ENCODE data around the gene DTNB. TPM values are rescaled to one million over a fixed set of nuclear protein-coding genes. Genes with fewer than 3 reads are reported as not detected.

The DTNB gene
- total RNA-seq, 4 donors from 2014 or later: 3.0 to 7.5 (median 4.3) TPM

- Histone ChIP-seq H3K27ac (replicated peaks in 1 of 4) (peak overlapping the region in 1 of 4 donors; percentile 86), H3K4me3 (no peak overlapping the region), H3K9me3 (no peaks in the 10 kb centered on the region), H3K27me3 (no peaks in the 10 kb centered on the region), H3K4me1 (peaks cover 29 to 43% (median 41%) of the 10 kb centered on the region in 4 donors), H3K36me3 (no peaks in the 10 kb centered on the region)
- DNase-seq (ENCODE audit: extremely low spot score): no peak
- TF ChIP-seq POLR2AphosphoS5 (IDR thresholded peaks at IDR 0.05): no peak
- no peak for TF ChIP-seq POLR2A (IDR thresholded peaks at IDR 0.05; ENCODE audit: low read depth)
- TF ChIP-seq, protein P1, sequence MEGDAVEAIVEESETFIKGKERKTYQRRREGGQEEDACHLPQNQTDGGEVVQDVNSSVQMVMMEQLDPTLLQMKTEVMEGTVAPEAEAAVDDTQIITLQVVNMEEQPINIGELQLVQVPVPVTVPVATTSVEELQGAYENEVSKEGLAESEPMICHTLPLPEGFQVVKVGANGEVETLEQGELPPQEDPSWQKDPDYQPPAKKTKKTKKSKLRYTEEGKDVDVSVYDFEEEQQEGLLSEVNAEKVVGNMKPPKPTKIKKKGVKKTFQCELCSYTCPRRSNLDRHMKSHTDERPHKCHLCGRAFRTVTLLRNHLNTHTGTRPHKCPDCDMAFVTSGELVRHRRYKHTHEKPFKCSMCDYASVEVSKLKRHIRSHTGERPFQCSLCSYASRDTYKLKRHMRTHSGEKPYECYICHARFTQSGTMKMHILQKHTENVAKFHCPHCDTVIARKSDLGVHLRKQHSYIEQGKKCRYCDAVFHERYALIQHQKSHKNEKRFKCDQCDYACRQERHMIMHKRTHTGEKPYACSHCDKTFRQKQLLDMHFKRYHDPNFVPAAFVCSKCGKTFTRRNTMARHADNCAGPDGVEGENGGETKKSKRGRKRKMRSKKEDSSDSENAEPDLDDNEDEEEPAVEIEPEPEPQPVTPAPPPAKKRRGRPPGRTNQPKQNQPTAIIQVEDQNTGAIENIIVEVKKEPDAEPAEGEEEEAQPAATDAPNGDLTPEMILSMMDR (IDR thresholded peaks at IDR 0.05): no peak
- TF ChIP-seq EP300 (IDR thresholded peaks at IDR 0.05): no peak
- intact Hi-C loops (cut with DNase I): loop anchor here (2.0 kb wide), 1 partner anchor 33 kb away; no protein-coding TSS in a partner anchor
- WGBS: 89% methylated on average over 21 of the region's 21 CpGs
These were observed 330.1 kb downstream of the DTNB start for GRCh38 chr2:25343187-25343825.

DNA sequence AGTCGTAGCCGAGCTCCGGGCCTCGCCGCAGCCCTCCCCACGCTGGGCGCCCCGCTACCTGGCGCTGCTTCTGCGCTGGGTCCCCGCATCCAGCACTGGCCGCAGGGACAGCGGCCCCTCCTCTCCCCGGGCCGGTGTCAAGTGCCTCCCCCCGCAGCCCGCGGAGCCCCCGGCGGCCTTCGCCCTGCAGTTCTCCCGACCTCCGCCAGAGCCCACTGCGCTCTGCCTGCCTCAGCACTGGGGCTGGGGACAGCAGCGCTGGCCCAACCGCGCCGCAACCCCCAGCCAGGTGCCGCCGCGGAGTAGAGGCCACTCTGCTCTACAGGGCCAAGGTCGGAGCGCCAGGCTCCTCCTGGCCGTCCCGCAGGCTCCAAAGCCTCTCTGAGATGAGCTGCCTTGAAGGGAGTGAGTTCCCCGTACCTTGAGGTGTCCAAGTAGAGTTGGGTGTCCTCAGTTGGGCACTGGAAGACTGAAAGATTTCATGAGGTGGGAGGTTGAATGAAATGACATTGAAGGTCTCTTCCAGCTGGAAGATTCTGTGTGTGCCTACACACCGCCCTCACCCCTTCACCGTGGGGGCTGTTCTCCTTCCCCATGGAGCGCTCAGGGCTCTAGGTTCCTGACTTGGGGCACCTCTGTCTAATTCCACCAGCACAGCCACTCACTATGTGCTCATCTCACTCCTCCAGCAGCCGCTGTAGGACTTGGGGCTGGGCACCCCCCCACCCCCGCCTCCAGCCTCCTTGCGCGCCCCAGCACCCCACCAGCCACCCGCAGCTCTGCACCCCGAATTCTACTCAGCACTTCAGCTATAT, 330.8 kb downstream of the DTNB start:
- H3K27me3 ChIP-seq: no peaks in the 10 kb centered on the region
- intact Hi-C loops (cut with DNase I): loop anchor here (2.0 kb wide), 1 partner anchor 34 kb away; no protein-coding TSS in a partner anchor
- no peak for DNase-seq (ENCODE audit: extremely low spot score)
- H3K4me3 ChIP-seq: peak overlapping the region; percentile 80 to 95 (median 82)
- peak overlapping the region; percentile 86 to 89 (median 88) for H3K27ac ChIP-seq (replicated peaks in 1 of 4)
- TF ChIP-seq POLR2A (IDR thresholded peaks at IDR 0.05; ENCODE audit: low read depth): no peak
- TF ChIP-seq, protein P1 (IDR thresholded peaks at IDR 0.05): peak in 2 of 3 experiments; percentile 97 to 98
- TF ChIP-seq POLR2AphosphoS5 (IDR thresholded peaks at IDR 0.05): peak; percentile 63 to 72
- H3K4me1 ChIP-seq: peaks cover 31 to 43% (median 41%) of the 10 kb centered on the region in 4 donors
- WGBS: 74% methylated on average over 7 of the region's 45 CpGs
- H3K9me3 ChIP-seq: no peaks in the 10 kb centered on the region
- H3K36me3 ChIP-seq: no peaks in the 10 kb centered on the region

GRCh38 chr2:25341753-25342371, 331.5 kb downstream of the DTNB start, which contains the start of gene DNMT3A:
TSS of gene DNMT3A (minus strand) at chr2:25341925. CDS start at chr2:25313984, 27,941 bp downstream.
- intact Hi-C loops (cut with DNase I): loop anchor here (2.0 kb wide), 2 partner anchors 35 to 63 kb away; no protein-coding TSS in a partner anchor
- TF ChIP-seq, protein P1 (IDR thresholded peaks at IDR 0.05): no peak
- no peak for TF ChIP-seq POLR2A (IDR thresholded peaks at IDR 0.05; ENCODE audit: low read depth)
- no peak for TF ChIP-seq POLR2AphosphoS5 (IDR thresholded peaks at IDR 0.05)
- TF ChIP-seq EP300 (IDR thresholded peaks at IDR 0.05): no peak
- Histone ChIP-seq H3K4me3 (peak within 1 kb of the TSS; percentile 80 to 95 (median 82)), H3K4me1 (peaks cover 36 to 45% (median 44%) of the 10 kb centered on the region in 4 donors), H3K36me3 (no peaks in the 10 kb centered on the region), H3K27me3 (no peaks in the 10 kb centered on the region), H3K27ac (replicated peaks in 1 of 4) (peak within 1 kb of the TSS; percentile 87 to 90 (median 88)), H3K9me3 (no peaks in the 10 kb centered on the region)
- no peak for DNase-seq (ENCODE audit: extremely low spot score)
- WGBS: no CpG with 5 or more reads among the region's 100 CpGs

GRCh38 chr2:25341011-25341727, 332.2 kb downstream of the DTNB start:
- intact Hi-C loops (cut with DNase I): loop anchor here (2.0 kb wide), 1 partner anchor 62 kb away; no protein-coding TSS in a partner anchor
- Histone ChIP-seq H3K27ac (replicated peaks in 1 of 4) (peak overlapping the region; percentile 86 to 90 (median 88)), H3K9me3 (no peaks in the 10 kb centered on the region), H3K36me3 (no peaks in the 10 kb centered on the region), H3K27me3 (no peaks in the 10 kb centered on the region), H3K4me1 (peaks cover 43 to 52% (median 51%) of the 10 kb centered on the region in 4 donors), H3K4me3 (peak overlapping the region; percentile 80 to 95 (median 82))
- WGBS: no CpG with 5 or more reads among the region's 104 CpGs
- DNase-seq (ENCODE audit: extremely low spot score): no peak
- TF ChIP-seq POLR2AphosphoS5 (IDR thresholded peaks at IDR 0.05) (no peak), POLR2A (IDR thresholded peaks at IDR 0.05; ENCODE audit: low read depth) (no peak), EP300 (IDR thresholded peaks at IDR 0.05) (no peak)
- TF ChIP-seq, protein P1 (IDR thresholded peaks at IDR 0.05): no peak

Data from esophagus muscularis mucosa (tissue), 4 donors.